ENCODE data around the gene ZNF215.

ZNF215 gene

DNA sequence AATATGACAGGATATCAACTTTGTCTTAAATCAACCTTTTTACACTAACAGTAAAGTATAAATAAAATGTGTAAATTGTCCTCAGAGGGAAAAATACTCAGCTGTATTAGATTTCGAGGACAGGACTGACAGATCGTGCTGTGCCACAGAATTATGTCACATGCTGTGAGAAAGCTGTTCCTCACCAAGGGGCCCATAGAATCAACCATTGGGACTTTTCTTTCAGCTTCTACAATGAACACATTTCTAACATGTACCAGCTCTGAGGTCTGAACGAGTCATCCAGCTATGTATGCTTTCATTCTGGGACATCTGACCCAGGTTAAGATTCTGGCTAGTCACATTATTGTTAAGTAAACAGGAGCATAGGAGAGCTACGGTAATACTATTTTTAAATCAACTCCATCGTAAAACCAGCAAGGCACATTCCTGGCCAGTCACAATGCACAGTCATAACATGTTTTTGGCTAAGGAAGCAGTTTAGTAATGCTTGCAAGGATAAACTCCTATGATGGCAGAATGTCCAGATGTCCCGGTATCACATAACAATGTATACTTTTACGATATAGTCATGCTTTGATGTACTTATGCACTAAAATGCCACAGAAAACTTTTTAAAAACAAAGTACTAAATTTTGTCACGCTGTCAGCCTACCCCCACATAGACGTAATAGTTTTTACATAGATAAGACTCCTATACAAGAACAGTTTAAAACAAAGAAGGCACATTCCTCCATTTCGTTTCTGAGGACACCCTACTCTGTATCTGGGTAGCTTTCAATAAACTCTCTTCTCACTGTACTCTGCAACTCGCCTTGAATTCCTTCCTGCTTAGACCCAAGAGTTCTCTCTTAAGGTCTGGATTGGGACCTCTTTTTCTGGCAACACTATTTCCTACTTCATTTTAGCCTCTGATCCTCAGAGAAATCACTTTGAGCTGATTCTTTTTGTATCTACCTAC lies 66.5 kb downstream of the ZNF215 start:
- peak overlapping the region; percentile 25 for H3K27ac ChIP-seq (ENCODE audit: low read depth, low read length, severe bottlenecking)
- H3K4me3 ChIP-seq (ENCODE audit: extremely low read depth, insufficient read depth, low read length, poor library complexity, severe bottlenecking), result no peak overlapping the region
- H3K4me1 ChIP-seq (ENCODE audit: control insufficient read depth, insufficient read depth, low read length, poor library complexity, severe bottlenecking), result no peaks in the 10 kb centered on the region
- no peaks in the 10 kb centered on the region for H3K36me3 ChIP-seq (ENCODE audit: control insufficient read depth, insufficient read depth, low read length)
- WGBS, 2 experiments (ENCODE audit: insufficient coverage in 2 of 2), result 73 to 79% methylated on average over 5 to 9 of the region's 11 CpGs
- H3K9me3 ChIP-seq (ENCODE audit: control insufficient read depth, low read length), result no peaks in the 10 kb centered on the region

DNA sequence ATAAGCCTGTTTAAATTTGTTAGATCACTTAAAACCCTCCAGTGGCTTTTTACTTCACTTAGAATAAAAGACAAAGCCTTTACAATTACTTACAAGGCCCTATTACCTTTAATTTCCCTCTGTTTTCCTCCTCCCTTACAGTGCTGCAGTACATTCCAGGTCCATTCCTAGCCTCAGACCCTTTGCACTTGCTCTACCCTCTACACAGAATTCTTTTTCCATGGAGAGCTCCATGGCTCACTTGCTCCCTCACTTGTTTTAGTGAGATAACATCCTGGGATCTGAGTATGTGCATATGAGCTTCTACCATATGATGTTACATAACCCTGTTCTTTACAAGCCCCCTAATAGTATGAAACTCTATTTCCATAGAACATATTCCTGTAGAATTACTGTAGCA lies 69.5 kb downstream of the ZNF215 start:
- no peaks in the 10 kb centered on the region for H3K9me3 ChIP-seq (ENCODE audit: control insufficient read depth, low read length)
- no peak overlapping the region for H3K4me3 ChIP-seq (ENCODE audit: extremely low read depth, insufficient read depth, low read length, poor library complexity, severe bottlenecking)
- no peaks in the 10 kb centered on the region for H3K4me1 ChIP-seq (ENCODE audit: control insufficient read depth, insufficient read depth, low read length, poor library complexity, severe bottlenecking)
- H3K27ac ChIP-seq (ENCODE audit: low read depth, low read length, severe bottlenecking), result no peak overlapping the region
- H3K36me3 ChIP-seq (ENCODE audit: control insufficient read depth, insufficient read depth, low read length), result no peaks in the 10 kb centered on the region

DNA sequence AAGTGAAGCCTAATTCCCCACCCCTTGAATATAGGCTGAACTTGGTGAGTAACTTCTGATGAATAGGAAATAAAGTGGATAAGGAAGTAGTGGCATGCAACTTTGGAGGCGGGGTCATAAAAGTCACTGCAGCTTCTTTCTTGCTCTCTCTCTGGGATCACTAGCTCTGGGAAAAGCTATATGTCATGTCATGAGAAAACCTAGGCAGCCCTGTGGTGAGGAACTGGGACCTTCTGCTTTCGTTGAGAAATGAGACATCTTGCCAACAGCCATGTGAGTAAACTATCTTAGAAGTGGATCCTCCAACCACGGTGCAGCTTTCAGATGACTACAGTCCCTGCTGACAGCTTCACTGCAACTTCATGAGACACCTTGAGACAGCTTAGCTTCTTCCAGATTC lies 78.3 kb downstream of the ZNF215 start:
- Histone ChIP-seq H3K27ac (ENCODE audit: low read depth, low read length, severe bottlenecking) (no peak overlapping the region), H3K4me3 (ENCODE audit: extremely low read depth, insufficient read depth, low read length, poor library complexity, severe bottlenecking) (no peak overlapping the region), H3K4me1 (ENCODE audit: control insufficient read depth, insufficient read depth, low read length, poor library complexity, severe bottlenecking) (no peaks in the 10 kb centered on the region), H3K36me3 (ENCODE audit: control insufficient read depth, insufficient read depth, low read length) (no peaks in the 10 kb centered on the region), H3K9me3 (ENCODE audit: control insufficient read depth, low read length) (no peaks in the 10 kb centered on the region)
- 71 to 86% methylated on average over 1 to 3 of the region's 3 CpGs for WGBS, 2 experiments (ENCODE audit: insufficient coverage in 2 of 2)

Data from mesodermal cell (in vitro differentiated cells).